NCI-H2107 (cell line): ENCODE data around the gene PELI2.

Experiments
- DNase-seq: peaks from one replicate; lab custom pipeline; 2025; lab: John Stamatoyannopoulos, UW

The PELI2 gene

DNA sequence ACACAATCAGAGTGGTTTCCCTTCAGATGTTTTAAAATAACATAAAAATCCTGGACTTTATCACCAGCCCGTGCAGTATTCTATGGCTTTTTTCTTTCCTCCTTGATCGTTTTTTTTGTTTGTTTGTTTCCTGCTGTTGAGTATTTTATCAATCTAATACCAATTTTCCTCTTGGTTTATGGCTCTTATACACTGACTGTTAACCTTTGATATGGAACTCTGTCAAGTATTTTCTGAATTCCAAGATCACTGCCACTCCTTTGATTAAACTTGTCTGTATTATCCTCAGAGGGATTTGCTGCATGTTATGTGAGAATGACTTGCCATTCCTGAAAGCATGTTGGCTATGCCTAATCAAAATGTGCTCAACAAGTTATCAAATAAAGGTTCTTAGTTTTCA, 88.4 kb downstream of the PELI2 start:
- DNase-seq, result no peak

DNA sequence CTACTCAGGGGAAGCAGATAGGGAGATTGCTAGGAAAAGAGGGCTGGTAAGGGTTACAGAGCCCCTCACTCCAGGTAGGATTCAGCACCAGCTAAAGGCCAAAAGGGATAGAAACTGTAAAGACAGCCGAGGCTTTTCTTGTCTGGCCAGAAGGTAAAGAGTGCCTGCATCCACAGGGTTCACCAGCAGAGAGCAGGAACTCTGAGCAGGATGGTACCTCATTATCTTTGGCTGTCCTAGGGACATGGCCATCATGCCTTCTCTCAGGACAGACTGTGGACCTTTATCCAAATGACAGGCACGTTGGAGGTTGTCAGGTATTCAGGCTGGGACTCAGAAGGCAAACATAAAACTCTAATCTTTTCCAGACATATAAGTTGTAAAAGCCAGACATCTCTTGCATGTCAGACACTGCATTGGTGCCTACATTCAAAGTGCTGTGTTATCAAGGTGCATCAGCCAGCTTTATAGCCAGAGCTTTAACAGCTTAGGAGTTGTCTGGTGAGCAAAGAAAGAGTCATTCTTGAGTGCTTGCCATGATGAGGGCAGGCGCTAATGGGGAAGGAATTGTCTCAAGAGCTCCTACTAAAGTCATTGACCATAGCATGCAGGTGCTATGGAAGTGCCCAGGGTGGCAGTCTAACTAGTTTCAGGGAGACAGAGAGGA, 89.5 kb downstream of the PELI2 start:
- DNase-seq, result peak; percentile 15

DNA sequence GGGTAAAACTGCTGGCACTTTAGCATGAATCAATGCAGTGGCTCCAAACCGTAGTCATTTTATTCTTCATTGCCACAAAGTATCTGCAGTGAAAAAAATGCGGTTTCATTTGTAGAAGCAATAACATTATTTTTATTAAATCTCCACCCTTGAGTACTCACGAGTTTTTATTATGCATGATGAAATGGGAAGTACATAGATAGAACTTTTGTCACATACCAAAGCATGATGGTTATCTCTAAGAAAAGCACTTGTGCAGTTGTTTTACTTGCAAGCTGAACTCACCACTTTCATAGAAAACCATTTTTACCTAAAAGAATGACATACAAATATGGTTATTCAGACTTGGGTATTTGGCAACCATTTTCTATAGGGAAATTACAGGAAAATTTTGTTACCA, 90.3 kb downstream of the PELI2 start:
- no peak for DNase-seq

DNA sequence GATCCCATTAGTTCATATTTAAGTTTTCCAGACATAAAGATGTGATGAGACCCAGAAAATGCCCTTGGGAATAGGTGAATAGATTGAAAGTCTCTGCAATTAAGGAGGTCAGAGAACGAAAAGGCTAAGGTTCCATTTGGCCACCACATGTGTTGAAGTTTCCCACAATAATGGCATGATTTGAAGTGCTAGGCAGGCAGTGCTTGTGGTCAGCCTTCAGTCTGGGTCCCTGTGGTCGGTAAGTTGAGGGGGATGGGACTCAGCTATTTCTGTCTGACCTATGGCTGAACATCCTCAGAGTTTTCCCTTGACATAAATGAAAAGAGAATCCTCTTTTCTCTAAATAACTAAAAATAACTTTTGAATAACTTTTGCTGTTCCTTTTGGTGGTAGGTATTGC, 92.4 kb downstream of the PELI2 start:
- no peak for DNase-seq

DNA sequence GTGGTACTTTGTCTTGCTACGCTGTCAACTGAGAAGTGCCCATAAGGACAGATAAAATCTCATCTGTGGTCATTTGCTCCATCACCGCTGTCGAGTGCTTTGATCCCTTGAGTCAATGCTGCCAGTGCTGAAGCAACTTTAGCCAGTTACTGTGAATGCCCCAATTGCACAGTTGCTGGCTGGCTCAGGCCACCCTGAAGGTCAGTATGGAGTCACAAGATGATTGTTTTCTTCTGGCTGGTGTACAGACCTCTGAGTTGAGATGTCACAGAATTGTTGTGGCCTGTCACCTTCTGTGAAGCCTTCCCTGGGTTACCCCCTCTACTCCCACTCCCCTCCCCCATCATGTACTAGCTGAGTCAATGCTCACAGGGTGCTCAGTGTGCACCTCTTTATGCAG, 92.9 kb downstream of the PELI2 start:
- DNase-seq, result no peak

DNA sequence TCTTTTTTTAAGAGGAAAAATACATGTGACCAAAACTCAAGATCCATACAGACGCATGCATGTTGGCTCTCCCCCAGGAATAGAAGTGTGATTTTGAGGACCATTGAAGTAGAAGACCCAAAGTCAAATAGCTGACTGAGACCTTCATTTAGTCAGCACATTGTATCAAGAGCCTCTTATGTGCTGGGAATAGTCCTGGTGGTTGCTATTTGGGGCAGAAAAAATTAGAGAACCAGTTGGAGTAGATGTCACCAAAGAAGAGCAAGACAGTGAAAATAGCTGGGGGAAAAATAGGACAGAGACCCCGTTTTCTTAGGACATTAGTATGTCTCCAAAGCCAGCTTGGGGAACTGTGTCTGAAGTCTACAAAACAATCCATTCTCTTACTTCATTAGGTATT, 93.6 kb downstream of the PELI2 start:
- DNase-seq, result no peak

DNA sequence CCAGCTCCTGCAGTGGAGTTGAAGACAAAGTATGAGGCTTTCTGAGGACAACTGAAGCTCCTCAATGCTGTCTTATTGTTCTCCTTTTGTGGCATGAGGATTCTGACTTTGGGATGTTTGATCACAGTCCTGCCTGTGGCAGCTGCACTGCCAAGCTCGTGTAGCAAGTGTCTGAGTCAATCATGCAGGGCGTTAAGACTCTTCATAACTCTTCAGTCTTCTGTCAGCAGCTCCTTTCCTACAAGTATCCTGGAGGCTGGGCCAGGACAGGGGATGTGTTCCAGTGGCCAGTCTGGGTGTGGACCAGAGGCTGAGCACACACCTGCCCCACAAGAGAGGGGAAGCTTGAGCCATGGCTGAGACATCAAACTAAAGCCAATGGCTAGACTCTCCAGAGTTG, 94.3 kb downstream of the PELI2 start:
- DNase-seq, result no peak

DNA sequence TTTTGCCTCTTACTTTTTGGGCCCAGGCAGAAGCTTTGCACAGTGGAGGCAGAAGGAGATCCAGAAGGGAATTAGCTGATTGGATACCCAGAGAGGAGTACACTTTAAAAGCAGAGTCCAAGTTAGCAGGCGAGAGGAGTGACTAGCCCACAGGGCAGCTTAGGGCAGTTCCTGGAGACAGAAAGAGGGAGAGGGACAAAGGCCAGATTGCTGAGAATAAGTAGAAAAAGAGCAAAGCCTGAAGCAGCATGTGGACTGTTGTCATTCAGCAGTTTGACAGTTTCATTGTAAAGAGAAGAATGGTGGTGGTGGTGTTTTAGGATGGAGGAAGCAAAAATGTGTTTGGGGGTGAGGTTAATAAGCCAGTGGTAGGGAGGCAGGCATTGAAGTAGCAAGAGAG, 95.1 kb downstream of the PELI2 start:
- DNase-seq, result no peak

DNA sequence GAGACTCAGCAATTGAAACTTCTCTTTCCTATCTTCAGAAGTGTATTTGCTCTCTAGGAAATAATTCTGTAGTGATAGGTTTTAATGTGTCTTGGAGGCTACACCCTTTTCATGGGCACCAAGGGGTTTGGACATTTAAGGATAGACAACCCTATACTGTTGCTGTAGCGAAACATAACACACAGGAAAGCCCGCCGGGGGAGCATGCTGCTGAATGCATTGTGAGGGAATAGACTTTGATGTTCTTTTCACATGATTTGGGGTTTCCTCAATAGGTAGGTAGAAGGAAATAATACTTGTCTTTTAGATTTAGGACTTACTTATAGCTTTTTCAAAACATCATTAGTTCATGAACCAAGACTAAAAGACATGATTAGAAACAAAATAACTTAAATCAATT, 97.0 kb downstream of the PELI2 start:
- DNase-seq, result no peak

DNA sequence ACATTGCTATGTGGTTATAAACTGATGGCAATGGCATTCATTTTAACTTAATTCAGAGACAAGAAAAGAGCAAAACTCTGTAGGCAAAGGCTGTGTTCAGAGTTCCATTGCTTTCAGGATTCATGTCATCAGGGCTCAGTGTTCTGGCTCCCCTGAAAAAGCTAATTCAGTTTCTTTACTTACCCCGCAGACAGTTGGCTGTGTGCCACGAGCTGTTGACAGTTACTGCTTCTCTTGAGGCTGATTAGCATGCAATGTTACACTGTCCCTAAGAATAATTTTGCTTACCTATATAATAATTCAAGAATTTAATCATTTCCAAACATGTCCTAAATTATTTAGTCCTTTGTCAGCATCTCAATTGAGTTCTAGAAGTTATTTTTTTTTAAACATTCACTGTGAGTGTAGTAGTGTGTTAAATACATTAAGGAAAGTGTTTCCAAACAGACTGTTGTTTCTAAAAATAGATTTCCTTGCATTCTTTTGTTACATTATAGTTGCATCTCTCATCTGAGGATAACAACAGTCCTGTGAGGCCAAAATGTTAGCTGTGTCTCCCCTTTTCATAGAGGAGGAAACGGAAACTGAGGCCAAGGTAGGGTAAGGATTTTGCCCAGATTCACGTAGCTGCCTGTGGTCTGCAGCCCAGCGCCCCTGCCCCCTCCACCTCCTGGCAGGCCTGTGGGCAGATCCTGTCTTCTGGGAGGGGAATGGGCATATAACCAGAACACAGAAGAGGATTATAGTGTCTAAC, 98.6 kb downstream of the PELI2 start:
- DNase-seq, result no peak

DNA sequence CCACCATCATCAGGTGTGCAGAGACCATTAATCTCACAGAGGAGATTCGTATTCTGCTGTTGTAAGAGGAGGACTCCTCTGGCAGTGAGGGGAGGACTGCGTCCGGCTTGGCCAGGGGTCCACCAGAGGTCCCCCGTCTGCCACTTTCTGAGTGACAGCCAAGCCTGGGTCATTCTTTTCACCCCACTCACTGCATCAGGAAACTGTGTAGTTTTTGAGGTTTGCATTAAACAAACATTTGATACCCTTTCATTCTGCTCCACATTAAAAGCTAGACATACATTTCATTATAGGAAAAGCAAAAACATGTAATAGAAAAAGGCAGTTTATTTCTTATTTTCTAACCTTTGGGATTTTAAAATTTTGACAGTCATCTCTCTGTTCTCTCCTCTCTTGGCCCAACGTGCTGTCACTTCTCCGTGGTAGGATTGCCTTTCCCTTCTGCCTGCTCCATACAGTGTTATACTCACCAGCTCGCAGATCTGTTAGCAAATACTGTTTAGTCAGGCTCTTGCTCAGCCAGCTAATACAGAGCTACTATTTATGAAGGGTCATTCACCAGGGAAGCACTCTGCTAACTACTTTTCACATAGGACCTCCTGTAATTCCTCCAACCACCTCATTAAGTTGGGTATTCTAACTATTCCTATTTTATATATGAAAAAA, 99.3 kb downstream of the PELI2 start:
- no peak for DNase-seq

DNA sequence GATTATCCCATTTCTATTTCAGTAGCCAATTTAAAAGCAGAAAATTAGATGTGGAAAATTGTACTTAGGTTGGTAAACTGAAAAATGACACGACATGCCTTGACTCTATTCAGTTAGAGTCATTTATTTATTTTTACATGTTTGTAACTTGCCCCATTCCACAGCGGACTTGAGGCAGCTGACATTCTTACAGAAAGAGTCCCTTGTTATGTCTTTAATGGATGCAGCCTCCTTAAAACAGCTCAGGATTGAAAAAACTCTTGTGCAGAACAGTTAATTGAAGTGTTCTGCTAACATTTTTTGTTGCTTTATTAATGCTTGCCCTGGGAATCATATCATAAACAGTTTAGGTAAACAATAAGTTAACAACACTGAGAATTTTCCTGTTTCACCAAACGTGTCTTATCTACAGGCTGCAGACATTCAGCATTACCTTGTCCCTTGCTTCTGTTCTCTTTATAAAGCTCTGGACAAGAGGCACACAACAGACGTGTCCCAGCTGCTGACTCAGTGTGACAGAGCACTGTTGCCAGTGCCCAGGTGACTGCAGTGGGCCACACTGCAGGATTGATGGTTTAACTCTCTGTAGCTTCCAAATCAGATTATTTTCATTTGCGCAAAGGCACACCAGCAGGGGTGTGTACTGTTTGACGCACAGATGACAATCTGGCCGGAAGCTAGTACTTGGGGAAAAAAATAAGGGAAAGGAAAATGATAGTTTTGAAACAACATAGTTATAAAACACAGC, 101.6 kb downstream of the PELI2 start:
- DNase-seq, result no peak

DNA sequence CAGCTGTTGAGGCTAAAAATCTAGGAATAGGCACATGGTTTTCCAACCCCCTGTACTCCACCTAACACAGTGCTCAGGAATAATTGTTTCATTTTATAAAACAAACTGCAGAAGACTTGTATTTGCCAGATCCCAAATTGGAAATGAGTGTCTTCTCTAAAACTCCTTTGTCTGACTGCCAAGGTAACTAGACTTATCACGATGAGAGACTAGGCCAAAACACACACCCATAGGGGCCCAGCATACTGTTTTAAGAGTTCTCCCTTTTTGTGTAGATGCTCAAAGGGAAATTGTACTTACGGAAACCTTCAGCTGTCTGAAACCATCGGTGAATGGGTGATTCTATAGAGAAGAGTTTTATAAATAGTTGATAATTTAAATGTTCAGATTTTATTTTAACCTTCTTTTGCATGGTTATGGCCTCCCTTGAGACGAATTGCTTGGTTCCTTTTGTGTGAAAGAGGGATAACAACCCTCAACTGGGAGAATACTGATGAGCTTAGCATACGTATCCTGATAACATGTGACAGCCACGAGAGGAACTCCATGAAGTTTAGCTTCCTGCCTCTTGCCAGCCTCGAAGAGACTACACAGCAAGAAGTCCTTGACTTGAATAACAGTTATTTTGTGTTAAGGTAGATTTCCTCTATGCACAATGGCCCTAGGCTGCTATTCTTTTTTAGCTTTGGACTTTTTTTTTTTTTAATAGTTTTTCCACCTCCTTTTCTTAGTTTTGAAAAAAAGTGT, 103.3 kb downstream of the PELI2 start:
- no peak for DNase-seq

DNA sequence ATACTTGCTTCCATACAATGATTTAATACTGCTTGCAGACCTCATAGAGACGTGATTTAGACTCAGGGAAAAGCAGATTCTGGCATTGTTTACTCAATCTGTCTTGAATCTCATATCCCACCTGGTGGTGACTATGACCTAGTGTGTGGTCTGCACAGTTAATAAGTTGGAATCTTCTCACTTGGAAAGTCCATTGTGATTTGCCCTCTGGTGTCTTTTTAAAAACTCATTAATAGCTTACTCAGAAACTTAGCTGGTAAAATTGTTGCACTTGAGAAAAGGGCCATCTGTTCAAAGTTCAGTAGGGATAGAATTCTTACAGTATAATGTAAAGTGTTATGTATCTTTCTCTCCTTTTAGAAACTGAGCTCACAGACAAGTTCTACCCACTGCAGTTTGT, 106.0 kb downstream of the PELI2 start:
- DNase-seq, result no peak

DNA sequence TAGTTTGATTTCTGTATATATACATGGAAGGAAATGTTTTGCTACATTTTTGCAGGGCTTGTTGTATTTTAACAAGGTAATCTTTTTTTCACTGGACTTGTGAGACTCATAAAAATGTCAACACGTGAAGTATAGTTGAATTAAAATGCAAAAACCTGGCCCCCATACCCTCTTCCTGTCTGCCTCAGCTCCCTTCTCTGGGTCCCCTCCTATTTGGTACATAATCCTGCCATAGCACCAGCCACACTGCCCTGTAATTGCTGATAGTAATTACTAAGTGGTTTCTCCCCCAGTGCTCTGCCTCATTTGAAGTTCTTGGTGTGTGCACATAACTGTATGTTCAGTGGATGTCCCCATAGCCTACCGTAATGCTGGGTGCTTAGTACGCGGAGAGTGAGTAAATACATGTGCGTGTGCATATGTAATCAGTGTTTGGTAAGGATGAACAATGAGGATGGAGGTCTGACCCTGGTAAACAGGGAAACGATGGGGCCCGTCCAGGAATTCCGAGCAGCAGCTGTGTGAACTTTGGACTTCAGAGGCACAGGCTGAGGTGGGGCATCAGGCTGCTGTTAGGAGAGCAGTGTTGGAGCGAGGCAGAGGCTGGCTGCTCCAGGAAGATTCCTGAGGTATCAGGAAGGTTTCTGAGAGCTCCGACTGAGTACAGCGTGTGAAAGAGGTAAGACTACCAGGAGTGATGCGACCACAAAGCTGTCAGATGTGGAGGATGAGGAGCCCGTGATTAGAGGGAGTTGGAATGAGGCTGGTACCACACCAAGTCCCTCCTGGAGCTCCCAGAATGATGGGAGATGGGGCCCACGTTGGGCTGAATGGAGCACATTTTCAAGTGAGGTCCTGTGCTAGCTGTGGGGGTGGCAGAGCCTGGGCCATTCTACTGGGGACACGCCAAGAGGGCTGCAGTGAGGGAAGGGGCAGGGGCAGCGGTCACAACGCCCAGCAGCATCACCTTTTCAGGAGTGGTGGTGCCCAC, 106.8 kb downstream of the PELI2 start:
- DNase-seq, result no peak

DNA sequence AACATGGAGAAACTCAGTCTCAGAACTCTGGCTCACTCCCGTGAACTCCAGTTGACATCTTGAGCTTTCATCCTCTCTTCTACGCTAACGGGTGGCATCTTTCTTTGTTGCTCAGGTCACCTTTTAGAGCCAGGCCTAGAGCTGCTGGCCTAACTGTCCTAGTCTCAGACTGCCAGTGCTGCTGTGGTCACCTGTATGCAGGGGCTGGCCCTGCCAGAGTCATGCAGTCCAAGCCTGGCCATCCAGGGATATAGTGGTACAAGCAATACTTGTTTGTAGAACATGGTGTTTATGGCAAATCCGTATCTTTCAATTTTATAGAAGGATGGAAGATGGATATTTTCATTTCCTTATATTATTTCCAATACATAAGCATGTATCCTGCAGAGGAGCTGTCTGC, 117.2 kb downstream of the PELI2 start:
- DNase-seq, result no peak

DNA sequence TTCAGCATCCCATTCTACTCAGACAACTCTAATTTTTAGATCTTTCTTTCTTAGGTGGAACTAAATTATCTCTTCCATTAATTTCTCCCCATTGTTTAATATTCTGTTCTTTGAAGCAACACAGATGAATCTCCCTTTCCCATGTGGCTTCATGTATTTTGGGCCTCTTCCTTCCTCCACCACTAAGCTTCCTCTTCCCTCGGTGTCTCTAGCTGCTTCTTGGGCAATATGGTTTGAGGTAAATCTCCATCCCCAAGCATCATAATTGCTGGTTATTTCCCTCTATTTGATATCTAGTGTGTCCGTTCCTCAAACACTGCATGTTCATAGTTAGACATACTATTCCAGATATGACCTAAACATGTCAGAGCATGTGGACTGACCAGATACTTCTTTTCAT, 119.2 kb downstream of the PELI2 start:
- DNase-seq, result no peak

DNA sequence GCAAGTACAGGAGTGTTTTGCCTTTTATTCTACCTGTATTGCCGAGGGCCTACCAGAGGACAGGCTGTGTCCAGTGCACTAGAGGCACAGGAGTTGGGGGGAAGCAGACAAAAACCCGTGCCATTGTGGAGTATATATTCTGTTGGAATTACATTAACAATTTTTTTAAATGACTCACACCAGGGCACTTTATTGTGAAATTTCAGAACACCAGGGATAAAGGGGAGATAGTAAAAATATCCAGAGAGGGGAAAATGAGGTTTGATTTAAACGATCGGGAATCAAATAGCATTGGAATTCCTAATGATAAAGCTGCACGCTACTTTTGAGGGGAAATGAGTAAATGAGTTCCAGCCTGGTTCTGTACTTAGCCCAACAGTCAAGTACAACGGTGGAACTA, 123.2 kb downstream of the PELI2 start:
- DNase-seq, result no peak

DNA sequence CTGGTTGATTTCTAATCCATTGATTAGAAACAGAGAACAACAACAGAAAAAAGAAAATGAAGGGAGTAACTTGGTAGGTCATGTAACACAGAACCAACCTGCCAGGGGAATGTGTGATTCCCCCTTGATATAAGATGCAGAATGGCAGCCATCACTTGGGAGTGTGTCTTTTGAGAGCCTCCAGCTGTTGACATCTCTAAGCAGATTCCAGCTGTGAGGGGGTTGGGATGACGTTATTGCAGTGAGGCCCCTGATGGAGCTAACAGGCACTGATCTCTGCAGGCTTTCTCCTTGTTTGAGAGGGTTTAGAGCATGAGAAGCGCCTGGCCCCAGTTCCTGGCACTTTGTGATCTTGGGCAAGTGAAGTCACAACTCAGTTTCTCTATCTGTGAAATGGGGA, 124.9 kb downstream of the PELI2 start:
- no peak for DNase-seq

DNA sequence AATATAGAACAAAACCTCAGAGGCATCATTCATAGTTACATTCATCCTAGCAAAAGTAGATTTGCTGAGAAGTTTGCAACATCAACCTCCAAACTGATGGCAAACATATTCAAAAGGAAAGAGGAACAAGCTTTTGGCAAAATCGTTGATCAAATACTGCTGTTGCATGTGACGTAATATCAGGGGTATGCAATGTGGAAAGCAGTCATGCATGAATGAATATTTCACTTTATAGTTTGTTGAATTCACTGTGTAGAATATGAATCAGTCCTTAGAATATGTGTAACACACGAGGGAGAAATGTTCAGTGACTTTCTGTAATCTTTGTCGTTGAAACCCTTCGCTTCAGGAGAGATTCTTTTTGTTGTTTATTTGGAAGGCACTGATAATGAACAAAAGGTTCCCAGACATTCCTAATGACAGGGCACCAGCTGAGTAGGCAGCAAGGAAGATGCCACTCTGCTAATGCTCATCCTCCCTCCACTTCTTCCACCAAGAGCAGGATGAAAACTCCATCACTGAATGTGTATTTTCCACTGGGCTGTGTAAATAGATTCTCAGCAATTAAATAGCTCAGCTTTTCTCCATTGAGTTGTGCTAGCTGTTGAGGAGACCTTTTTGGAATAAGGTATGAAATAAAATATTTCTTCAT, 126.1 kb downstream of the PELI2 start:
- DNase-seq, result no peak
